ENCODE results near the gene BBS9.

BBS9 gene

GRCh38 chr7:33554046-33554445 lies 424.7 kb downstream of the BBS9 start:
- Histone ChIP-seq H3K4me2 (no peak overlapping the region), H2AFZ (ENCODE audit: low read depth) (no peak overlapping the region), H3K36me3 (ENCODE audit: insufficient read depth) (no peaks in the 10 kb centered on the region), H4K20me1 (ENCODE audit: insufficient read depth) (no peaks in the 10 kb centered on the region), H3K27me3 (ENCODE audit: insufficient read depth, low read depth) (no peaks in the 10 kb centered on the region), H3K4me1 (ENCODE audit: low read depth, poor library complexity, severe bottlenecking) (no peaks in the 10 kb centered on the region), H3K79me2 (ENCODE audit: insufficient read depth, low read depth) (no peaks in the 10 kb centered on the region), H3K9ac (no peak overlapping the region), H3K4me3 (IDR thresholded peaks at IDR 0.05; ENCODE audit: insufficient read depth, low read depth, low read length) (no peak overlapping the region), H3K27ac (no peak overlapping the region)
- TF ChIP-seq CTCF (conservative IDR thresholded peaks at IDR 0.05; ENCODE audit: low read depth, low read length): no peak

DNA sequence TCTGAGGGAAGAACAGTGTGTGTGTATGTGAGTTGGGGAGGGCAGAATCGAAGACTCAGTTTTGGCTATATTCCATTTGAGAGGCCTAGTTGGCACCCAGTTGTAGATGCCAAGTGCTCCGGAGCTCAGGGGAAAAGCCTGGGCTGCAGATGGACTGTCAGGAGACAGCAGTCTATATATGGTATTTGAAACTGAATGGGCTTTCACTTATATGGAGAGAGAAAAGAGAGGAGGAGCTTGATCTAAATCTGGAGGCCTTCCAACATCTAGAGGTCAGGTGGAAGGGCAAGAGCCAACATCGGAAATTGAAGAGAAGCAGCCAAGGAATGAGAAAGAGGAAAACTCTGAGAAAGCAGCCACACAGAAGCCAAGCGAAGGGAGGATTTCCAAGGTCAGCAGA lies 425.2 kb downstream of the BBS9 start:
- Histone ChIP-seq H4K20me1 (ENCODE audit: insufficient read depth) (no peaks in the 10 kb centered on the region), H3K4me3 (IDR thresholded peaks at IDR 0.05; ENCODE audit: insufficient read depth, low read depth, low read length) (no peak overlapping the region), H2AFZ (ENCODE audit: low read depth) (no peak overlapping the region), H3K4me1 (ENCODE audit: low read depth, poor library complexity, severe bottlenecking) (no peaks in the 10 kb centered on the region), H3K27ac (no peak overlapping the region), H3K27me3 (ENCODE audit: insufficient read depth, low read depth) (no peaks in the 10 kb centered on the region), H3K36me3 (ENCODE audit: insufficient read depth) (no peaks in the 10 kb centered on the region), H3K79me2 (ENCODE audit: insufficient read depth, low read depth) (no peaks in the 10 kb centered on the region), H3K9ac (no peak overlapping the region), H3K4me2 (no peak overlapping the region)
- TF ChIP-seq CTCF (conservative IDR thresholded peaks at IDR 0.05; ENCODE audit: low read depth, low read length): no peak

DNA sequence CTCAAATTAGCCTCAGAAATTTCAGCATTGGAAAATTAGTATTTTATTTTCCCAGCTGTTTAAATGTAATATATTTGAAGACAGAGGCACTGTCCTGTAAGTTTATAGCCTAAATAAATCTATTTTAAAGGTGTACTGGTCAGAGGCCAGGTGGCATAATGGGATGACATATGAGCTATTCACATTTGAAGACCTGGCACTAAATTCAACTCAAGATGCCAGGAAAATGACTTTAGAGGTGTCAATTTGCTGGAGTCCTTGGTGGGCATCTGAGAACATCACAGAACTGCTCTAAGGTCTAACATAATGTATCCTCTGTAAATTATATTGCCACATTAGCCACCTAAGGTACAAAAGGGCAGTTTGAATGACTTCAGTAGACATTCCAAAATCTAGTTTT lies 427.1 kb downstream of the BBS9 start:
- Histone ChIP-seq H3K27ac (no peak overlapping the region), H2AFZ (ENCODE audit: low read depth) (no peak overlapping the region), H3K4me3 (IDR thresholded peaks at IDR 0.05; ENCODE audit: insufficient read depth, low read depth, low read length) (no peak overlapping the region), H3K4me1 (ENCODE audit: low read depth, poor library complexity, severe bottlenecking) (no peaks in the 10 kb centered on the region), H3K27me3 (ENCODE audit: insufficient read depth, low read depth) (no peaks in the 10 kb centered on the region), H3K36me3 (ENCODE audit: insufficient read depth) (no peaks in the 10 kb centered on the region), H3K79me2 (ENCODE audit: insufficient read depth, low read depth) (no peaks in the 10 kb centered on the region), H3K9ac (no peak overlapping the region), H4K20me1 (ENCODE audit: insufficient read depth) (no peaks in the 10 kb centered on the region), H3K4me2 (no peak overlapping the region)
- TF ChIP-seq CTCF (conservative IDR thresholded peaks at IDR 0.05; ENCODE audit: low read depth, low read length): no peak

DNA sequence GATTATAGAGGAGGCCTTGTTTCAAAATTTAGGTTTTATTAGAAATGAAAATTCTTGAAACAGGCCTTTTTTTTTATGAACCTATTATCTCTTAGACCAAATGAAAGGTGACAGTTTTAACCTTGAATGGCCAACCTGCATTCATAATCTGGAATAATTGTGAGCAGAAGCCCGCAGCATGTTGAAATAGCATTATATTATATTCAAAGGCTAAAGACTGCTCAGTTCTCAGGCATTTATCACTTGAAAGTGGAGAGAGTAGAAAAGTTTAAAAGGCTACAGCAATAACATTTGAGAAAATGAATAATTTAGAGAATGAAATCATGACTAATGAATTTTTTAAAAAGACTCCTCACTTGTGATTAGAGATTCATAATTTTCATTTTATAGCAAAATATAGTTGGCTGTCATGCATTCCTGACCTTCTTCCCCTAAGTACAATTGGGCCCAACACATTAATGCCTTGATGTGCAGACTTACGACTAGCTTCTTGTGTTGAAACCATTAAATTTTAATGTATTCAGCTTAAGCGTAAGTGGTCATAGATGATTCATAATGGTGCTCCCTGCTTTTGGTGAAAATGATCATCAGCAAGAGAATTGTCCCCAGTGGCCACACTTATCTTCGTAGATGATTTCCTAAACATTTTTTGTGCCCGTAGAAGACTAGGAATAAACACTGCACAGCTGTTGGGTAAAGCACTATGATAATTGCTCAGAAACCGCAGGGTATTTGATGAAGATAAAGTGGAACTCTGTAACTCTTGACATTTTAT lies 429.4 kb downstream of the BBS9 start:
- H2AFZ ChIP-seq (ENCODE audit: low read depth): no peak overlapping the region
- no peaks in the 10 kb centered on the region for H3K36me3 ChIP-seq (ENCODE audit: insufficient read depth)
- no peak overlapping the region for H3K4me3 ChIP-seq (IDR thresholded peaks at IDR 0.05; ENCODE audit: insufficient read depth, low read depth, low read length)
- no peaks in the 10 kb centered on the region for H3K79me2 ChIP-seq (ENCODE audit: insufficient read depth, low read depth)
- H3K27me3 ChIP-seq (ENCODE audit: insufficient read depth, low read depth): no peaks in the 10 kb centered on the region
- no peak for TF ChIP-seq CTCF (conservative IDR thresholded peaks at IDR 0.05; ENCODE audit: low read depth, low read length)
- no peaks in the 10 kb centered on the region for H3K4me1 ChIP-seq (ENCODE audit: low read depth, poor library complexity, severe bottlenecking)
- no peak overlapping the region for H3K4me2 ChIP-seq
- H3K9ac ChIP-seq: no peak overlapping the region
- no peaks in the 10 kb centered on the region for H4K20me1 ChIP-seq (ENCODE audit: insufficient read depth)
- no peak overlapping the region for H3K27ac ChIP-seq

Measured in KMS-11 (cell line).